OCI-LY7 (cell line): ENCODE measurements around the gene SMAP2.

ENCODE experiments used
- EZH2phosphoT487 ChIP-seq: fragments of 200-600 bp; sonication (generic); IDR thresholded peaks from 2 replicates; pipeline ENCODE4 v1.6.1; 2018; ENCODE audit warnings: low read depth, borderline replicate concordance, mild to moderate bottlenecking, mixed run types, antibody characterized with exemption, low read length, moderate library complexity, mixed read lengths
- TF ChIP-seq, protein P1 (sequence below): fragments of 200-600 bp; sonication (generic); conservative IDR thresholded peaks from 2 replicates; pipeline ENCODE4 v1.5.1; 2014; ENCODE audit warnings: mild to moderate bottlenecking, antibody characterized with exemption, low read length, moderate library complexity, mixed read lengths

GRCh38 chr1:40422630-40423263 is 49.2 kb downstream of the SMAP2 start:
- TF ChIP-seq, protein P1, sequence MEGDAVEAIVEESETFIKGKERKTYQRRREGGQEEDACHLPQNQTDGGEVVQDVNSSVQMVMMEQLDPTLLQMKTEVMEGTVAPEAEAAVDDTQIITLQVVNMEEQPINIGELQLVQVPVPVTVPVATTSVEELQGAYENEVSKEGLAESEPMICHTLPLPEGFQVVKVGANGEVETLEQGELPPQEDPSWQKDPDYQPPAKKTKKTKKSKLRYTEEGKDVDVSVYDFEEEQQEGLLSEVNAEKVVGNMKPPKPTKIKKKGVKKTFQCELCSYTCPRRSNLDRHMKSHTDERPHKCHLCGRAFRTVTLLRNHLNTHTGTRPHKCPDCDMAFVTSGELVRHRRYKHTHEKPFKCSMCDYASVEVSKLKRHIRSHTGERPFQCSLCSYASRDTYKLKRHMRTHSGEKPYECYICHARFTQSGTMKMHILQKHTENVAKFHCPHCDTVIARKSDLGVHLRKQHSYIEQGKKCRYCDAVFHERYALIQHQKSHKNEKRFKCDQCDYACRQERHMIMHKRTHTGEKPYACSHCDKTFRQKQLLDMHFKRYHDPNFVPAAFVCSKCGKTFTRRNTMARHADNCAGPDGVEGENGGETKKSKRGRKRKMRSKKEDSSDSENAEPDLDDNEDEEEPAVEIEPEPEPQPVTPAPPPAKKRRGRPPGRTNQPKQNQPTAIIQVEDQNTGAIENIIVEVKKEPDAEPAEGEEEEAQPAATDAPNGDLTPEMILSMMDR, result no peak
- TF ChIP-seq EZH2phosphoT487, result no peak
